ENCODE data around the gene KIAA1755.

KIAA1755 gene

GRCh38 chr20:38215194-38216182 is 45.0 kb downstream of the KIAA1755 start:
- Histone ChIP-seq H3K9me2 (replicated peaks; ENCODE audit: control insufficient read depth, low read length) (no peaks in the 10 kb centered on the region), H3K27ac (ENCODE audit: low read depth, low read length) (no peak overlapping the region), H3K36me3 (ENCODE audit: control insufficient read depth, low read length) (no peaks in the 10 kb centered on the region), H3K4me1 (ENCODE audit: control insufficient read depth, low read length) (no peaks in the 10 kb centered on the region), H3K4me2 (ENCODE audit: low read length) (no peak overlapping the region), H3K27me3 (ENCODE audit: control insufficient read depth, low read length) (no peaks in the 10 kb centered on the region), H4K20me1 (ENCODE audit: control insufficient read depth, insufficient read depth, low read depth, low read length) (no peaks in the 10 kb centered on the region), H3K79me2 (ENCODE audit: control insufficient read depth, low read length) (no peaks in the 10 kb centered on the region), H3K9me3 (ENCODE audit: control insufficient read depth, insufficient read depth, low read length) (no peaks in the 10 kb centered on the region), H3K4me3 (ENCODE audit: low read length) (no peak overlapping the region), H3F3A (ENCODE audit: control insufficient read depth, insufficient read depth) (no peaks in the 10 kb centered on the region)
- no peak for TF ChIP-seq CTCF (IDR thresholded peaks at IDR 0.05; ENCODE audit: low read depth, low read length, poor library complexity, severe bottlenecking)
- TF ChIP-seq EZH2phosphoT487 (IDR thresholded peaks at IDR 0.05; ENCODE audit: borderline replicate concordance, low read length), result no peak

- Histone ChIP-seq H3K4me3 (ENCODE audit: low read length) (no peak overlapping the region), H3K9me2 (replicated peaks; ENCODE audit: control insufficient read depth, low read length) (no peaks in the 10 kb centered on the region), H3K9me3 (ENCODE audit: control insufficient read depth, insufficient read depth, low read length) (no peaks in the 10 kb centered on the region), H3K4me1 (ENCODE audit: control insufficient read depth, low read length) (no peaks in the 10 kb centered on the region), H3F3A (ENCODE audit: control insufficient read depth, insufficient read depth) (no peaks in the 10 kb centered on the region), H3K79me2 (ENCODE audit: control insufficient read depth, low read length) (no peaks in the 10 kb centered on the region), H3K27me3 (ENCODE audit: control insufficient read depth, low read length) (no peaks in the 10 kb centered on the region), H3K27ac (ENCODE audit: low read depth, low read length) (no peak overlapping the region), H4K20me1 (ENCODE audit: control insufficient read depth, insufficient read depth, low read depth, low read length) (no peaks in the 10 kb centered on the region), H3K4me2 (ENCODE audit: low read length) (no peak overlapping the region), H3K36me3 (ENCODE audit: control insufficient read depth, low read length) (no peaks in the 10 kb centered on the region)
- TF ChIP-seq EZH2phosphoT487 (IDR thresholded peaks at IDR 0.05; ENCODE audit: borderline replicate concordance, low read length) (no peak), CTCF (IDR thresholded peaks at IDR 0.05; ENCODE audit: low read depth, low read length, poor library complexity, severe bottlenecking) (no peak)
Measured at GRCh38 chr20:38214256-38215193, 46.0 kb downstream of the KIAA1755 start.

- Histone ChIP-seq H3F3A (ENCODE audit: control insufficient read depth, insufficient read depth) (no peaks in the 10 kb centered on the region), H3K9me2 (replicated peaks; ENCODE audit: control insufficient read depth, low read length) (no peaks in the 10 kb centered on the region), H3K9me3 (ENCODE audit: control insufficient read depth, insufficient read depth, low read length) (no peaks in the 10 kb centered on the region), H3K27ac (ENCODE audit: low read depth, low read length) (no peak overlapping the region), H3K36me3 (ENCODE audit: control insufficient read depth, low read length) (no peaks in the 10 kb centered on the region), H3K4me1 (ENCODE audit: control insufficient read depth, low read length) (no peaks in the 10 kb centered on the region), H3K4me3 (ENCODE audit: low read length) (no peak overlapping the region), H4K20me1 (ENCODE audit: control insufficient read depth, insufficient read depth, low read depth, low read length) (no peaks in the 10 kb centered on the region), H3K79me2 (ENCODE audit: control insufficient read depth, low read length) (no peaks in the 10 kb centered on the region), H3K4me2 (ENCODE audit: low read length) (no peak overlapping the region), H3K27me3 (ENCODE audit: control insufficient read depth, low read length) (no peaks in the 10 kb centered on the region)
- TF ChIP-seq EZH2phosphoT487 (IDR thresholded peaks at IDR 0.05; ENCODE audit: borderline replicate concordance, low read length), result no peak
- no peak for TF ChIP-seq CTCF (IDR thresholded peaks at IDR 0.05; ENCODE audit: low read depth, low read length, poor library complexity, severe bottlenecking)
Measured at GRCh38 chr20:38213607-38213940, 47.0 kb downstream of the KIAA1755 start.

Data from DOHH2 (cell line).